HCT116 (cell line): ENCODE results near the gene ST3GAL5. TPM values are rescaled to one million over a fixed set of nuclear protein-coding genes. Genes with fewer than 3 reads are reported as not detected.

Source experiments
- ATAC-seq: fragments of 200-7000 bp; cut with Tn5 transposase; 2 replicates; pipeline ENCODE4 v1.9.1; 2020; ENCODE audit warnings: mild to moderate bottlenecking, moderate library complexity
- BruUV-seq: library from RNA; stranded (reverse); fragments of 400-500 nt; replicated peaks from 2 replicates; lab custom pipeline; 2021; lab: Mats Ljungman, UMichigan
- CTCF ChIA-PET: fragments of 300-600 bp; sonication (Branson Sonifier 250); formaldehyde crosslinking; loops from one replicate; lab custom pipeline; 2021; ENCODE audit warnings: antibody characterized with exemption; lab: Charles Lee
- POLR2A ChIA-PET: fragments of 300-600, 350-600 bp; sonication (Branson Sonifier 250); formaldehyde crosslinking; loops from one replicate; lab custom pipeline; 2021; ENCODE audit warnings: antibody characterized with exemption; lab: Charles Lee
- RAD21 ChIA-PET, 2 experiments: fragments of 300-600 bp; sonication (Branson Sonifier 250); formaldehyde crosslinking; loops; one replicate each; lab custom pipeline; 2023; ENCODE audit warnings: low total read pairs in 2 of 2; ENCODE audit not compliant: uncharacterized antibody in 2 of 2, unreplicated experiment in 2 of 2, low non-redundant PET in 1 of 2; lab: Charles Lee
- DNase-seq: peaks from one replicate; pipeline ENCODE4 v3.0.0-alpha.2; 2010; ENCODE audit warnings: low read depth, low spot score
- H2AFZ ChIP-seq: fragments of 200-600 bp; shearing (Covaris generic), sonication (generic); 2 replicates; pipeline ENCODE4 v1.6.1; 2017; ENCODE audit warnings: low read depth, mixed run types, mixed read lengths, antibody characterized with exemption, low read length; ENCODE audit not compliant: poor library complexity, severe bottlenecking
- H3K27ac ChIP-seq: 2 replicates; pipeline ENCODE4 v1.5.1; 2012; ENCODE audit warnings: low read depth, low read length
- H3K27me3 ChIP-seq: fragments of 200-600 bp; sonication (generic); 2 replicates; pipeline ENCODE4 v1.6.1; 2016; ENCODE audit warnings: mixed run types, low read length, mixed read lengths; ENCODE audit not compliant: insufficient read depth
- H3K36me3 ChIP-seq, 2 experiments: fragments of 200-500 bp in 1 of 2; fragments of 200-600 bp in 1 of 2; sonication (Bioruptor generic) in 1 of 2; sonication (generic) in 1 of 2; 2 replicates each; pipeline versions ENCODE4 v1.5.1 to v1.6.1; 2014 to 2016; ENCODE audit warnings: low read length in 2 of 2, inconsistent platforms in 1 of 2, mixed read lengths in 1 of 2, mixed run types in 1 of 2; ENCODE audit not compliant: insufficient read depth in 2 of 2, control insufficient read depth in 1 of 2
- H3K4me1 ChIP-seq, 2 experiments: fragments of 200-600 bp in 1 of 2; sonication (generic) in 1 of 2; 2 replicates each; pipeline versions ENCODE4 v1.5.1 to v1.6.1; 2012 to 2017; ENCODE audit warnings: low read length in 2 of 2, inconsistent platforms in 1 of 2, mild to moderate bottlenecking in 1 of 2, mixed read lengths in 1 of 2, mixed run types in 1 of 2, moderate library complexity in 1 of 2; ENCODE audit not compliant: insufficient read depth in 2 of 2, control insufficient read depth in 1 of 2
- H3K4me2 ChIP-seq: fragments of 200-600 bp; sonication (generic); 2 replicates; pipeline ENCODE4 v1.6.1; 2017; ENCODE audit warnings: mixed run types, low read length, mixed read lengths
- H3K4me3 ChIP-seq, 2 experiments: fragments of 200-600 bp in 1 of 2; sonication (generic) in 1 of 2; replicated peaks in 1 of 2; 2 replicates each; pipeline ENCODE4 v1.5.1; 2011 to 2016; ENCODE audit warnings: low read length in 2 of 2, control low read depth in 1 of 2, low read depth in 1 of 2, mild to moderate bottlenecking in 1 of 2, mixed read lengths in 1 of 2, mixed run types in 1 of 2
- H3K79me2 ChIP-seq: fragments of 200-600 bp; sonication (generic); 2 replicates; pipeline ENCODE4 v1.6.1; 2017; ENCODE audit warnings: mild to moderate bottlenecking, mixed run types, low read length, moderate library complexity, mixed read lengths; ENCODE audit not compliant: insufficient read depth
- H3K9ac ChIP-seq: fragments of 200-600 bp; sonication (generic); 2 replicates; pipeline ENCODE4 v1.6.1; 2016; ENCODE audit warnings: low read length, mixed read lengths
- H3K9me2 ChIP-seq: fragments of 200-600 bp; sonication (generic), shearing (Covaris generic); 2 replicates; pipeline ENCODE4 v1.6.1; 2017; ENCODE audit warnings: mixed run types, mild to moderate bottlenecking, moderate library complexity; ENCODE audit not compliant: insufficient read depth
- H3K9me3 ChIP-seq, 2 experiments: fragments of 200-500 bp in 1 of 2; fragments of 200-600 bp in 1 of 2; sonication (Bioruptor generic) in 1 of 2; sonication (generic) in 1 of 2; 2 replicates each; pipeline ENCODE4 v1.6.1; 2014 to 2017; ENCODE audit warnings: low read length in 2 of 2, mixed read lengths in 2 of 2, inconsistent platforms in 1 of 2, low read depth in 1 of 2, mild to moderate bottlenecking in 1 of 2, mixed run types in 1 of 2, moderate library complexity in 1 of 2; ENCODE audit not compliant: control insufficient read depth in 1 of 2, insufficient read depth in 1 of 2
- H4K20me1 ChIP-seq: fragments of 200-600 bp; sonication (generic), shearing (Covaris generic); 2 replicates; pipeline ENCODE4 v1.6.1; 2017; ENCODE audit warnings: mixed run types, mild to moderate bottlenecking, moderate library complexity; ENCODE audit not compliant: insufficient read depth
- CBX3 ChIP-seq: IDR thresholded peaks from 2 replicates; pipeline ENCODE4 v1.6.1; 2012; ENCODE audit warnings: low read depth
- CEBPB ChIP-seq: IDR thresholded peaks from 2 replicates; pipeline ENCODE4 v1.6.1; 2012; ENCODE audit warnings: low read depth
- ELF1 ChIP-seq: IDR thresholded peaks from 2 replicates; pipeline ENCODE4 v1.6.1; 2012; ENCODE audit warnings: low read depth, borderline replicate concordance
- EZH2 ChIP-seq: fragments of 200-600 bp; sonication (generic); IDR thresholded peaks from 2 replicates; pipeline ENCODE4 v1.6.1; 2017; ENCODE audit warnings: antibody characterized with exemption, mixed run types
- EZH2phosphoT487 ChIP-seq: fragments of 200-600 bp; IDR thresholded peaks from 2 replicates; pipeline ENCODE4 v1.6.1; 2018; ENCODE audit warnings: antibody characterized with exemption, borderline replicate concordance
- FOSL1 ChIP-seq: IDR thresholded peaks from 2 replicates; pipeline ENCODE4 v1.6.1; 2012; ENCODE audit warnings: low read depth
- JUND ChIP-seq: IDR thresholded peaks from 2 replicates; pipeline ENCODE4 v1.6.1; 2012
- POLR2A ChIP-seq: IDR thresholded peaks from 2 replicates; pipeline ENCODE4 v1.7.0; 2011; ENCODE audit warnings: borderline replicate concordance; ENCODE audit not compliant: insufficient read depth, insufficient read length; ENCODE audit errors: extremely low read depth
- POLR2AphosphoS5 ChIP-seq: IDR thresholded peaks from 2 replicates; pipeline ENCODE4 v1.6.1; 2011; ENCODE audit warnings: mild to moderate bottlenecking, low read depth, low read length, moderate library complexity
- SP1 ChIP-seq: IDR thresholded peaks from 2 replicates; pipeline ENCODE4 v1.6.1; 2012; ENCODE audit warnings: low read depth
- SRF ChIP-seq: IDR thresholded peaks from 2 replicates; pipeline ENCODE4 v1.6.1; 2012; ENCODE audit warnings: low read depth
- YY1 ChIP-seq: IDR thresholded peaks from 2 replicates; pipeline ENCODE4 v1.6.1; 2011; ENCODE audit warnings: low read length, low read depth, moderate library complexity, mild to moderate bottlenecking; ENCODE audit not compliant: insufficient replicate concordance; ENCODE audit errors: extremely low read depth
- ZNF274 ChIP-seq: fragments of 200-500 bp; sonication (Bioruptor generic); IDR thresholded peaks from 2 replicates; pipeline ENCODE4 v1.6.1; 2014; ENCODE audit warnings: mild to moderate bottlenecking, low read depth, low read length, inconsistent platforms
- intact Hi-C: fragments of 100-400 bp; cut with micrococcal nuclease; formaldehyde crosslinking; loops from 2 replicates; pipeline ENCODE4 v1.10.0; 2022
- total RNA-seq: library from RNA; stranded (reverse); gene quantifications from one replicate; pipeline ENCODE4 v1.2.1, GENCODE V29; 2021; ENCODE audit not compliant: unreplicated experiment
- TF ChIP-seq, protein P1 (sequence below), 3 experiments: fragments of 200-600 bp in 1 of 3; sonication (generic) in 1 of 3; IDR thresholded peaks in 2 of 3; conservative IDR thresholded peaks in 1 of 3; 2 replicates each; pipeline ENCODE4 v1.5.1; 2012 to 2017; ENCODE audit warnings: low read depth in 2 of 3, low read length in 2 of 3, antibody characterized with exemption in 1 of 3, borderline replicate concordance in 1 of 3, control low read depth in 1 of 3, mild to moderate bottlenecking in 1 of 3, mixed read lengths in 1 of 3, mixed run types in 1 of 3, moderate library complexity in 1 of 3; ENCODE audit not compliant: insufficient read depth in 1 of 3
- TF ChIP-seq, protein P2 (sequence below): IDR thresholded peaks from 2 replicates; pipeline ENCODE4 v1.6.1; 2011; ENCODE audit warnings: mild to moderate bottlenecking, low read length, moderate library complexity; ENCODE audit not compliant: insufficient replicate concordance; ENCODE audit errors: extremely low read depth

ST3GAL5 gene
- total RNA-seq, 1 experiment from 2014 or later = 14.8 TPM

GRCh38 chr2:85926931-85927661 lies 38.3 kb upstream of the ST3GAL5 start:
- H3K9me2 ChIP-seq = no peaks in the 10 kb centered on the region
- no peak for ATAC-seq
- no peak overlapping the region for H3K9ac ChIP-seq
- intact Hi-C loops = no loop called here
- H2AFZ ChIP-seq = no peak overlapping the region
- no peak overlapping the region for H3K4me3 ChIP-seq
- no peaks in the 10 kb centered on the region for H3K36me3 ChIP-seq
- no peaks in the 10 kb centered on the region for H3K27me3 ChIP-seq
- POLR2A ChIA-PET = no interaction called here
- no peak overlapping the region for H3K27ac ChIP-seq
- H3K79me2 ChIP-seq = no peaks in the 10 kb centered on the region
- TF ChIP-seq JUND = no peak
- TF ChIP-seq POLR2A = no peak
- TF ChIP-seq CEBPB = no peak
- TF ChIP-seq, protein P1, sequence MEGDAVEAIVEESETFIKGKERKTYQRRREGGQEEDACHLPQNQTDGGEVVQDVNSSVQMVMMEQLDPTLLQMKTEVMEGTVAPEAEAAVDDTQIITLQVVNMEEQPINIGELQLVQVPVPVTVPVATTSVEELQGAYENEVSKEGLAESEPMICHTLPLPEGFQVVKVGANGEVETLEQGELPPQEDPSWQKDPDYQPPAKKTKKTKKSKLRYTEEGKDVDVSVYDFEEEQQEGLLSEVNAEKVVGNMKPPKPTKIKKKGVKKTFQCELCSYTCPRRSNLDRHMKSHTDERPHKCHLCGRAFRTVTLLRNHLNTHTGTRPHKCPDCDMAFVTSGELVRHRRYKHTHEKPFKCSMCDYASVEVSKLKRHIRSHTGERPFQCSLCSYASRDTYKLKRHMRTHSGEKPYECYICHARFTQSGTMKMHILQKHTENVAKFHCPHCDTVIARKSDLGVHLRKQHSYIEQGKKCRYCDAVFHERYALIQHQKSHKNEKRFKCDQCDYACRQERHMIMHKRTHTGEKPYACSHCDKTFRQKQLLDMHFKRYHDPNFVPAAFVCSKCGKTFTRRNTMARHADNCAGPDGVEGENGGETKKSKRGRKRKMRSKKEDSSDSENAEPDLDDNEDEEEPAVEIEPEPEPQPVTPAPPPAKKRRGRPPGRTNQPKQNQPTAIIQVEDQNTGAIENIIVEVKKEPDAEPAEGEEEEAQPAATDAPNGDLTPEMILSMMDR (IDR thresholded peaks at IDR 0.05 in 2 of 3, conservative IDR thresholded peaks at IDR 0.05 in 1 of 3; ENCODE audit: borderline replicate concordance in 1 of 3, insufficient read depth in 1 of 3, low read depth in 2 of 3, low read length in 2 of 3) = no peak
- TF ChIP-seq FOSL1 = no peak
- TF ChIP-seq SRF = no peak
- TF ChIP-seq EZH2phosphoT487 = no peak
- TF ChIP-seq, protein P2, sequence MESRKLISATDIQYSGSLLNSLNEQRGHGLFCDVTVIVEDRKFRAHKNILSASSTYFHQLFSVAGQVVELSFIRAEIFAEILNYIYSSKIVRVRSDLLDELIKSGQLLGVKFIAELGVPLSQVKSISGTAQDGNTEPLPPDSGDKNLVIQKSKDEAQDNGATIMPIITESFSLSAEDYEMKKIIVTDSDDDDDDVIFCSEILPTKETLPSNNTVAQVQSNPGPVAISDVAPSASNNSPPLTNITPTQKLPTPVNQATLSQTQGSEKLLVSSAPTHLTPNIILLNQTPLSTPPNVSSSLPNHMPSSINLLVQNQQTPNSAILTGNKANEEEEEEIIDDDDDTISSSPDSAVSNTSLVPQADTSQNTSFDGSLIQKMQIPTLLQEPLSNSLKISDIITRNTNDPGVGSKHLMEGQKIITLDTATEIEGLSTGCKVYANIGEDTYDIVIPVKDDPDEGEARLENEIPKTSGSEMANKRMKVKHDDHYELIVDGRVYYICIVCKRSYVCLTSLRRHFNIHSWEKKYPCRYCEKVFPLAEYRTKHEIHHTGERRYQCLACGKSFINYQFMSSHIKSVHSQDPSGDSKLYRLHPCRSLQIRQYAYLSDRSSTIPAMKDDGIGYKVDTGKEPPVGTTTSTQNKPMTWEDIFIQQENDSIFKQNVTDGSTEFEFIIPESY = no peak
- no peak for TF ChIP-seq ZNF274
- TF ChIP-seq POLR2AphosphoS5 = no peak
- no peak for TF ChIP-seq CBX3
- TF ChIP-seq SP1 = no peak
- no peak for TF ChIP-seq ELF1
- no peak for TF ChIP-seq YY1
- no peak for TF ChIP-seq EZH2
- TF ChIP-seq, all 23 proteins: peak for 0
- H3K9me3 ChIP-seq = no peaks in the 10 kb centered on the region
- H4K20me1 ChIP-seq = no peaks in the 10 kb centered on the region
- peaks cover 0 to 5% of the 10 kb centered on the region in 2 experiments; a peak in 1 of 4 replicates for H3K4me1 ChIP-seq
- no peak for DNase-seq
- H3K4me2 ChIP-seq = no peak overlapping the region
- ChIA-PET RAD21 (no interaction called here), CTCF (no interaction called here)
- no TSS peak for BruUV-seq
